ENCODE data around the gene C1orf105. TPM values are rescaled to one million over a fixed set of nuclear protein-coding genes. Genes with fewer than 3 reads are reported as not detected.

Gene C1orf105
- polyA plus RNA-seq, 1 donor (not counting 4 experiments of a cell fraction or from before 2014, with no cell fraction given): not detected

DNA sequence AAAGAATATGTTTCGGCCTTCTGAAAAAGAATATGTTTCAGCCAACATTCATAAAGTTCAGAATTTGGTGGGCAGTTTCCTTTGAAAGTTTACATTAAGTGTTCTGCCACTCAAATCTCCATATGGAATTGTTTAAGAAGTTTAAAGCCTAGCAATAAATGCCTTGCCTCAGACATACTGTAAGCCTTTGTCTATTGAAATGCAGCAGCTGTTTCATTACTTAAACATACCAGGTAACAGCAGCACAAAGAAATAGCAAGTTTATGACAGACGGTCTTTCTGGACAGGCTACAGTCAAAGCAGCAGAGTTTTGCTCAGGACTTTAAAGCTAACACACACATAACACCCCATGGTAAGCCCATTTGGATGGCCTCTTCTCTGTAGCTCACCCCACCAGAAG is 38.5 kb upstream of the C1orf105 start:
- H3K4me1 ChIP-seq (ENCODE audit: control insufficient read depth, extremely low read depth, insufficient read depth, low read length): no peaks in the 10 kb centered on the region
- no peaks in the 10 kb centered on the region for H3K9me3 ChIP-seq (ENCODE audit: control insufficient read depth, low read depth, low read length)
- no peak overlapping the region for H2AFZ ChIP-seq (ENCODE audit: control insufficient read depth, low read length)
- no peak overlapping the region for H3K27ac ChIP-seq (ENCODE audit: control insufficient read depth, insufficient read depth, low read length)
- dilution Hi-C loops (cut with MboI; ENCODE audit: extremely low pct_ligation_motif_present, low sequenced_read_pairs): no loop called here
- H3K4me3 ChIP-seq (ENCODE audit: control insufficient read depth in 2 of 3, extremely low read depth in 1 of 3, insufficient read depth in 2 of 3, low read depth in 1 of 3, low read length in 3 of 3): no peak overlapping the region
- H3K9ac ChIP-seq (ENCODE audit: control insufficient read depth, extremely low read depth, insufficient read depth, low read length): no peak overlapping the region
- FAIRE-seq: no peak
- H3K4me2 ChIP-seq (ENCODE audit: control insufficient read depth, extremely low read depth, insufficient read depth, low read depth, low read length): no peak overlapping the region
- no peaks in the 10 kb centered on the region for H4K20me1 ChIP-seq (ENCODE audit: control insufficient read depth, extremely low read depth, insufficient read depth, low read length)
- no peak for DNase-seq (ENCODE audit: low read depth, low spot score)
- no peaks in the 10 kb centered on the region for H3K9me1 ChIP-seq (ENCODE audit: control insufficient read depth, extremely low read depth, insufficient read depth, low read length)
- H3K36me3 ChIP-seq (ENCODE audit: control insufficient read depth in 2 of 2, extremely low read depth in 1 of 2, insufficient read depth in 2 of 2, low read length in 2 of 2): no peaks in the 10 kb centered on the region
- TF ChIP-seq EZH2 (IDR thresholded peaks at IDR 0.05; ENCODE audit: low read length): no peak
- TF ChIP-seq, protein P1, sequence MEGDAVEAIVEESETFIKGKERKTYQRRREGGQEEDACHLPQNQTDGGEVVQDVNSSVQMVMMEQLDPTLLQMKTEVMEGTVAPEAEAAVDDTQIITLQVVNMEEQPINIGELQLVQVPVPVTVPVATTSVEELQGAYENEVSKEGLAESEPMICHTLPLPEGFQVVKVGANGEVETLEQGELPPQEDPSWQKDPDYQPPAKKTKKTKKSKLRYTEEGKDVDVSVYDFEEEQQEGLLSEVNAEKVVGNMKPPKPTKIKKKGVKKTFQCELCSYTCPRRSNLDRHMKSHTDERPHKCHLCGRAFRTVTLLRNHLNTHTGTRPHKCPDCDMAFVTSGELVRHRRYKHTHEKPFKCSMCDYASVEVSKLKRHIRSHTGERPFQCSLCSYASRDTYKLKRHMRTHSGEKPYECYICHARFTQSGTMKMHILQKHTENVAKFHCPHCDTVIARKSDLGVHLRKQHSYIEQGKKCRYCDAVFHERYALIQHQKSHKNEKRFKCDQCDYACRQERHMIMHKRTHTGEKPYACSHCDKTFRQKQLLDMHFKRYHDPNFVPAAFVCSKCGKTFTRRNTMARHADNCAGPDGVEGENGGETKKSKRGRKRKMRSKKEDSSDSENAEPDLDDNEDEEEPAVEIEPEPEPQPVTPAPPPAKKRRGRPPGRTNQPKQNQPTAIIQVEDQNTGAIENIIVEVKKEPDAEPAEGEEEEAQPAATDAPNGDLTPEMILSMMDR (optimal IDR thresholded peaks at IDR 0.05 in 1 of 3, IDR thresholded peaks at IDR 0.05 in 1 of 3, conservative IDR thresholded peaks at IDR 0.05 in 1 of 3; ENCODE audit: extremely low read depth in 1 of 3, insufficient read depth in 2 of 3, low read length in 3 of 3): no peak
- no peaks in the 10 kb centered on the region for H3K79me2 ChIP-seq (ENCODE audit: control insufficient read depth, insufficient read depth, low read length)
- H3K27me3 ChIP-seq (ENCODE audit: control insufficient read depth, extremely low read depth, insufficient read depth, low read length): no peaks in the 10 kb centered on the region

DNA sequence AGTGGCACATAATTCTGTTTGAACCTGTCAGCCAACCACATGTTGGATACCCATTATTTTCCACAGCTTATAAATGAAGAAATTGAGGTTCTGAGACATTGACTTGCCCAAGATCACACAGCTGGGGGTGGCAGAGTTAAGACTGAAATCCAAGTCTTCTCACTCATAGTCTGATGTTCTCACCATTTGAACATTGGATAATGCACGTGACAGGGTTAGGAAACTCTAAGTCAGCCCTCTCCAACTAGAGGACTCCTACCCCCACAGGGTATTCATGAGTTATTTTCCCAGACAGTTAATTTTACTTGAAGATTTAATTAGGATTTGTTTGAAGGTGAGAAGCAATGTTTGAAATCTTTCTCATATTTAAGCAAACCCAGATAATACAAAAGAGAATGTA is 38.1 kb upstream of the C1orf105 start:
- Histone ChIP-seq H3K27me3 (ENCODE audit: control insufficient read depth, extremely low read depth, insufficient read depth, low read length) (no peaks in the 10 kb centered on the region), H3K9ac (ENCODE audit: control insufficient read depth, extremely low read depth, insufficient read depth, low read length) (no peak overlapping the region), H4K20me1 (ENCODE audit: control insufficient read depth, extremely low read depth, insufficient read depth, low read length) (no peaks in the 10 kb centered on the region), H3K4me2 (ENCODE audit: control insufficient read depth, extremely low read depth, insufficient read depth, low read depth, low read length) (no peak overlapping the region), H3K79me2 (ENCODE audit: control insufficient read depth, insufficient read depth, low read length) (no peaks in the 10 kb centered on the region), H3K27ac (ENCODE audit: control insufficient read depth, insufficient read depth, low read length) (no peak overlapping the region), H3K9me1 (ENCODE audit: control insufficient read depth, extremely low read depth, insufficient read depth, low read length) (no peaks in the 10 kb centered on the region), H3K4me1 (ENCODE audit: control insufficient read depth, extremely low read depth, insufficient read depth, low read length) (no peaks in the 10 kb centered on the region), H3K9me3 (ENCODE audit: control insufficient read depth, low read depth, low read length) (no peaks in the 10 kb centered on the region), H3K4me3 (ENCODE audit: control insufficient read depth in 2 of 3, extremely low read depth in 1 of 3, insufficient read depth in 2 of 3, low read depth in 1 of 3, low read length in 3 of 3) (no peak overlapping the region), H3K36me3 (ENCODE audit: control insufficient read depth in 2 of 2, extremely low read depth in 1 of 2, insufficient read depth in 2 of 2, low read length in 2 of 2) (no peaks in the 10 kb centered on the region), H2AFZ (ENCODE audit: control insufficient read depth, low read length) (no peak overlapping the region)
- FAIRE-seq (no peak), DNase-seq (ENCODE audit: low read depth, low spot score) (no peak)
- dilution Hi-C loops (cut with MboI; ENCODE audit: extremely low pct_ligation_motif_present, low sequenced_read_pairs): no loop called here
- no peak for TF ChIP-seq EZH2 (IDR thresholded peaks at IDR 0.05; ENCODE audit: low read length)
- TF ChIP-seq, protein P1 (optimal IDR thresholded peaks at IDR 0.05 in 1 of 3, IDR thresholded peaks at IDR 0.05 in 1 of 3, conservative IDR thresholded peaks at IDR 0.05 in 1 of 3; ENCODE audit: extremely low read depth in 1 of 3, insufficient read depth in 2 of 3, low read length in 3 of 3): no peak

All from keratinocyte (primary cell).